GM23338 (cell line): ENCODE measurements around the gene PCTP. TPM values are rescaled to one million over a fixed set of nuclear protein-coding genes. Genes with fewer than 3 reads are reported as not detected.

Experiments used
- ATAC-seq: fragments of 200-7000 bp; cut with Tn5 transposase; 3 replicates; pipeline ENCODE4 v1.9.1; 2020
- DNase-seq: peaks from one replicate; pipeline ENCODE4 v3.0.0-alpha.2; 2015; ENCODE audit warnings: low spot score
- H2AFZ ChIP-seq: fragments of 200-600 bp; sonication (generic); 2 replicates; pipeline ENCODE4 v1.8.0; 2016; ENCODE audit warnings: antibody characterized with exemption, mild to moderate bottlenecking, moderate library complexity
- H3F3A ChIP-seq: fragments of 200-600 bp; sonication (generic); replicated peaks from 2 replicates; pipeline ENCODE4 v1.8.0; 2017; ENCODE audit warnings: antibody characterized with exemption, mixed run types, low read depth
- H3K27ac ChIP-seq: fragments of 200-600 bp; sonication (generic); 2 replicates; pipeline ENCODE4 v1.6.1; 2016; ENCODE audit warnings: low read depth
- H3K27me3 ChIP-seq: fragments of 200-600 bp; sonication (generic); 2 replicates; pipeline ENCODE4 v1.8.0; 2016; ENCODE audit warnings: mild to moderate bottlenecking, mixed run types, moderate library complexity; ENCODE audit not compliant: insufficient read depth
- H3K36me3 ChIP-seq: fragments of 200-600 bp; sonication (generic); 2 replicates; pipeline ENCODE4 v1.8.0; 2016; ENCODE audit warnings: mild to moderate bottlenecking; ENCODE audit not compliant: insufficient read depth
- H3K4me1 ChIP-seq: fragments of 200-600 bp; sonication (generic); 2 replicates; pipeline ENCODE4 v1.8.0; 2016; ENCODE audit warnings: mild to moderate bottlenecking, moderate library complexity; ENCODE audit not compliant: insufficient read depth
- H3K4me2 ChIP-seq: fragments of 200-600 bp; sonication (generic); 2 replicates; pipeline ENCODE4 v1.7.1; 2017; ENCODE audit warnings: mixed run types
- H3K4me3 ChIP-seq: fragments of 200-600 bp; sonication (generic); 2 replicates; pipeline ENCODE4 v1.6.1; 2016; ENCODE audit warnings: mixed run types
- H3K79me2 ChIP-seq: fragments of 200-600 bp; sonication (generic); replicated peaks from 2 replicates; pipeline ENCODE4 v1.8.0; 2017; ENCODE audit warnings: mild to moderate bottlenecking; ENCODE audit not compliant: insufficient read depth
- H3K9me2 ChIP-seq: fragments of 200-600 bp; sonication (generic); 2 replicates; pipeline ENCODE4 v1.8.0; 2017; ENCODE audit not compliant: insufficient read depth
- H4K20me1 ChIP-seq: fragments of 200-600 bp; sonication (generic); replicated peaks from 2 replicates; pipeline ENCODE4 v1.8.0; 2017; ENCODE audit warnings: mild to moderate bottlenecking; ENCODE audit not compliant: insufficient read depth
- H3K27ac Mint-ChIP-seq: 2 replicates; pipeline ENCODE4 v1.8.0; 2020; ENCODE audit warnings: inconsistent platforms, mild to moderate bottlenecking, moderate library complexity, mixed read lengths
- H3K27me3 Mint-ChIP-seq: 3 replicates; pipeline ENCODE4 v1.8.0; 2022; ENCODE audit warnings: low read depth, mild to moderate bottlenecking, moderate library complexity, mixed read lengths, inconsistent platforms; ENCODE audit not compliant: insufficient read depth, poor library complexity
- H3K36me3 Mint-ChIP-seq: 3 replicates; pipeline ENCODE4 v1.8.0; 2021; ENCODE audit warnings: low read depth, mild to moderate bottlenecking, inconsistent platforms, moderate library complexity, mixed read lengths
- H3K4me1 Mint-ChIP-seq: 3 replicates; pipeline ENCODE4 v1.8.0; 2020; ENCODE audit warnings: mild to moderate bottlenecking, inconsistent platforms, mixed read lengths
- H3K4me3 Mint-ChIP-seq: 3 replicates; pipeline ENCODE4 v1.8.0; 2021; ENCODE audit warnings: moderate library complexity, mild to moderate bottlenecking, inconsistent platforms, mixed read lengths
- H3K9me3 Mint-ChIP-seq: 3 replicates; pipeline ENCODE4 v1.8.0; 2020; ENCODE audit warnings: moderate library complexity, mild to moderate bottlenecking, inconsistent platforms, mixed read lengths
- CREB1 ChIP-seq: fragments of 250-450 bp; sonication (Bioruptor Pico); IDR thresholded peaks from 2 replicates; pipeline ENCODE4 v1.5.0; 2020; ENCODE audit warnings: low read depth, mild to moderate bottlenecking, moderate library complexity
- ETS1 ChIP-seq: IDR thresholded peaks from 2 replicates; pipeline ENCODE4 v1.6.1; 2016; ENCODE audit warnings: antibody characterized with exemption
- EZH2phosphoT487 ChIP-seq: fragments of 200-600 bp; sonication (generic); IDR thresholded peaks from one replicate; pipeline ENCODE4 v1.8.1; 2018; ENCODE audit warnings: antibody characterized with exemption; ENCODE audit not compliant: unreplicated experiment
- JUNB ChIP-seq: IDR thresholded peaks from one replicate; pipeline ENCODE4 v1.6.1; 2016; ENCODE audit warnings: antibody characterized with exemption; ENCODE audit not compliant: unreplicated experiment
- REST ChIP-seq: IDR thresholded peaks from one replicate; pipeline ENCODE4 v1.6.1; 2018; ENCODE audit warnings: antibody characterized with exemption; ENCODE audit not compliant: unreplicated experiment
- polyA plus RNA-seq: library from polyadenylated mRNA; unstranded; fragments of >200 nt; fragmentation: Nextera tagmentation; extraction: Ambion mirVana; gene quantifications from 2 replicates; pipeline ENCODE4 v1.2.1, GENCODE V29; 2016
- total RNA-seq: library from RNA; depleted of rRNA; stranded (reverse); fragments of >200 nt; shearing (Covaris generic); gene quantifications from 2 replicates; pipeline ENCODE4 v1.2.3, GENCODE V29; 2014

Gene PCTP
- total and polyA plus RNA-seq, 2 experiments from 2014 or later: 6.4 to 12.3 TPM

- H3K27ac ChIP-seq: no peak overlapping the region
- TF ChIP-seq ETS1 (no peak), EZH2phosphoT487 (no peak), CREB1 (CRISPR knock-in tag) (no peak), REST (no peak)
- Mint-ChIP-seq H3K27me3 (no peaks in the 10 kb centered on the region), H3K4me1 (peaks cover 3% of the 10 kb centered on the region; the same call in 1 of the 3 replicates), H3K36me3 (no peaks in the 10 kb centered on the region), H3K4me3 (no peak overlapping the region), H3K27ac (no peak overlapping the region), H3K9me3 (no peaks in the 10 kb centered on the region)
- H3K4me3 ChIP-seq: no peak overlapping the region
- 0 out of 2 replicates have a peak, but pooled peaks cover 7% of the 10 kb centered on the region for H3K79me2 ChIP-seq
- H3K4me1 ChIP-seq: no peaks in the 10 kb centered on the region
- H3K4me2 ChIP-seq: no peak overlapping the region
- H3K9me2 ChIP-seq: no peaks in the 10 kb centered on the region
- no peak overlapping the region for H2AFZ ChIP-seq
- no peaks in the 10 kb centered on the region for H4K20me1 ChIP-seq
- no peaks in the 10 kb centered on the region for H3K27me3 ChIP-seq
- H3F3A ChIP-seq: no peaks in the 10 kb centered on the region
- DNase-seq: no peak
- no peaks in the 10 kb centered on the region for H3K36me3 ChIP-seq
- ATAC-seq: no peak
Observed at GRCh38 chr17:55762086-55762858, 11.4 kb downstream of the PCTP start.

- Histone ChIP-seq H3K79me2 (0 out of 2 replicates have a peak, but pooled peaks cover 4% of the 10 kb centered on the region), H3K27me3 (no peaks in the 10 kb centered on the region), H3K27ac (no peak overlapping the region), H2AFZ (no peak overlapping the region), H3K36me3 (no peaks in the 10 kb centered on the region), H3K4me1 (no peaks in the 10 kb centered on the region), H3K4me2 (no peak overlapping the region), H3K9me2 (no peaks in the 10 kb centered on the region), H4K20me1 (no peaks in the 10 kb centered on the region), H3K4me3 (no peak overlapping the region), H3F3A (no peaks in the 10 kb centered on the region)
- H3K27me3 Mint-ChIP-seq: no peaks in the 10 kb centered on the region
- no peaks in the 10 kb centered on the region for H3K9me3 Mint-ChIP-seq
- peaks cover 3% of the 10 kb centered on the region; the same call in 1 of the 3 replicates for H3K4me1 Mint-ChIP-seq
- no peaks in the 10 kb centered on the region for H3K36me3 Mint-ChIP-seq
- ATAC-seq: no peak
- no peak overlapping the region for H3K4me3 Mint-ChIP-seq
- DNase-seq: no peak
- no peak overlapping the region for H3K27ac Mint-ChIP-seq
- no peak for TF ChIP-seq JUNB
Observed at GRCh38 chr17:55763856-55764255, 13.0 kb downstream of the PCTP start.
